GM18505 (cell line): ENCODE results near the gene PFKL.

Source experiments
- ATAC-seq: cut with Tn5 transposase; IDR thresholded peaks from one replicate; pipeline ENCODE4 v1.9.1; 2021; ENCODE audit not compliant: unreplicated experiment
- POLR2A ChIP-seq: IDR thresholded peaks from 4 replicates; pipeline ENCODE4 v1.6.1; 2011; ENCODE audit warnings: borderline replicate concordance; ENCODE audit not compliant: insufficient read depth, insufficient read length; ENCODE audit errors: extremely low read depth

Gene PFKL

GRCh38 chr21:44317241-44317782 lies 17.5 kb downstream of the PFKL start:
- ATAC-seq: no peak
- TF ChIP-seq POLR2A: no peak

DNA sequence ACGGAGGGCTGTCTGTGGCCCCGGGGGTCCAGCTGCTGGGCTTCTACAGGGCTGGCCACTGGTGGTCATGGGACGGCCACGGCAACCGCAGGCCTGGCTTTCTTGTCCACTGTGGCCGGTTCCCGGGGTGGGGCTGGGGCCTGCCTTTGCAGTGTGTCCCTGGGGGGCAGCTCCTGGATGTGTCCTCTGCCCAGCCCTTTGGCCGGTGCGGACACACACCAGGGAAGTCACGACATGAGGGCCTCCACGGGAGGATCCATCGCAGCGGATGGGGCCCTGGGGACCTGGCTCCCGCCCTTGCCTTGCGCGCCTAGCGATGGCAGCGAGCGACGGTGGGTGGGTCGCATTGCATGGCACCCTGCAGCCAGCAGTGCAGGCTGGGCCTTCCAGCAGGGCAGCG lies 18.0 kb downstream of the PFKL start:
- no peak for ATAC-seq
- no peak for TF ChIP-seq POLR2A

GRCh38 chr21:44318489-44319285 lies 18.8 kb downstream of the PFKL start:
- no peak for ATAC-seq
- no peak for TF ChIP-seq POLR2A

GRCh38 chr21:44319407-44320065 lies 19.7 kb downstream of the PFKL start:
- no peak for TF ChIP-seq POLR2A
- ATAC-seq: no peak

- no peak for ATAC-seq
- TF ChIP-seq POLR2A: no peak
Observed at GRCh38 chr21:44320847-44321246, 21.0 kb downstream of the PFKL start.

DNA sequence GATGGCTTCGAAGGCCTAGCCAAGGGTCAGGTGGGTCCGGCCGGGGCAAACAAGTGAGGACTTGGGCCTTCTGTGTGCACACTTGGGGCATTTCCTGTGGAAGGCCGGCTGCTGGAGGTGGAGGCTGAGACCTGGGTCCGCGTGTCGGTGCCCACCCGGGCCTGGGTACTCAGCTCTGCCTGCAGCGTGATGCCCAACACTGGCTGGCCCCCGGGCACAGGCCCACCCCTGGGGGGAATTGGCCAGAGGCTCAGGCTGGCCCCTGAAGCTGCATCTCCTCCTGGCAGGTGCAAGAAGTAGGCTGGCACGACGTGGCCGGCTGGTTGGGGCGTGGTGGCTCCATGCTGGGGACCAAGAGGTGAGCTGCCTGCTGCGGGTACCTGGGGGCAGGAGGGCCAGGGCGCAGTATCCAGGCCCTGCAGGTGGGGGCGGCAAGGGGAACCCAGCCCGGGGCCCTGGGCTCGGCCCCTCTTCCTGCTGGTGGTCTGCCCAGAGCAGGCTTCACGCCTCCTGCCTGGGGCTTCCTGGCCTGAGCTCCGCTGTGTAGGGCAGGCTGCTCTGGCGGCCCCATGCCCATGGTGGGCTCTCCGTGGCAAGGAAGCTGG lies 22.1 kb downstream of the PFKL start:
- no peak for ATAC-seq
- TF ChIP-seq POLR2A: no peak

- ATAC-seq: no peak
- no peak for TF ChIP-seq POLR2A
Observed at GRCh38 chr21:44322621-44323325, 22.9 kb downstream of the PFKL start.

DNA sequence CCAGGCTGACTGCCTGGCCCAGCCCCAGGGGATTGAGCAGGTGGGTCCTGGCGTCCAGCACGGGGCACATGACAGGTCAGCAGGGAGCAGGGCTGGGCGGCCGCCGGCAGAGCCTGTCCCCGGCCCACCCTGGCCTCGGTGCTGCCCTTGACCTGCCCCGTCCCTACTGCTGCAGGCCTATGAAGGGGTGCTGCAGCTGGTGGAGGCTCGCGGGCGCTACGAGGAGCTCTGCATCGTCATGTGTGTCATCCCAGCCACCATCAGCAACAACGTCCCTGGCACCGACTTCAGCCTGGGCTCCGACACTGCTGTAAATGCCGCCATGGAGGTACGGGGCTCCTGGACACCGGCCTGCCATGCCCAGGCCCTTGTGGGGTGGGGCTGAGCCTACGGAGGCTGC lies 23.7 kb downstream of the PFKL start:
- ATAC-seq: no peak
- TF ChIP-seq POLR2A: no peak

DNA sequence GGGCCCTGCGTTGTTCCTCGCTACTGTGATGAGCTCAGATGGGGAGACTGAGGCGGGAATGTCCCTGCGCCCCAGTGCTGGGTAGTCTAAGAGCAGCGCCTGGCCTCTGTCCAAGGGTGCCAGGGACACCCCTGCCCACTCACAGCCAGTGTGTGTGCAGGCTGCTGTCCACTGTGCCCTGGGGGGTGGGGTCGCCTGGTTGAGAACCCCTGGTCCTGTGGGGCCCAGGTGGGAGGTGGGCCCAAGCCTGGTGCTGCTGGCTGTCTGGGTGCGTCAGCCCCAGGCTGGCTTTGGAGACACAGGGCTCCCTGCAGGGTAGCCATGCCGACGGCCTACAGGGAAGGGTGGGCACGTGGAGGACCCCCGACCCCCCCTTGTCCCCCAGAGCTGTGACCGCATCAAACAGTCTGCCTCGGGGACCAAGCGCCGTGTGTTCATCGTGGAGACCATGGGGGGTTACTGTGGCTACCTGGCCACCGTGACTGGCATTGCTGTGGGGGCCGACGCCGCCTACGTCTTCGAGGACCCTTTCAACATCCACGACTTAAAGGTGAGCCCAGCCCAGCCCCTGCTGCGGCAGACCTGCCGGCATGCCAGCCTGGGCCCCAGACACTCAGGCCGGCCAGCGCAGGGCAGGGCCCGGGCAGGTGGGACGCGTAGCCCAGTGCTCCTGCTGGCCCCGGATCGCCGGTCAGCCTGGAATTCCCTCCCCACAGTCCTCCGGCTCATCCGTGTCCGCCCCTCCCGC lies 24.4 kb downstream of the PFKL start:
- no peak for TF ChIP-seq POLR2A
- no peak for ATAC-seq

DNA sequence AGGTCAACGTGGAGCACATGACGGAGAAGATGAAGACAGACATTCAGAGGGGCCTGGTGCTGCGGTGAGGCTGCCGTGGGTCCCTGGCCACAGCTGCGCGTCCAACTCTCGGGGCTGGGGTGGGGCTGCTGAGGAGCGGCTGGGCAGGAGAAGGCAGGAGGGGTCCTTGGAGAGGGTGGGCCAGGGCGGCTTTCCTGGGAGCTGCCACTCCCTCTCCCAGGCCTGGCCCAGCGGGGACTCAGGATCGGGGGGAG lies 24.9 kb downstream of the PFKL start:
- no peak for TF ChIP-seq POLR2A
- ATAC-seq: no peak

- no peak for TF ChIP-seq POLR2A
Observed at GRCh38 chr21:44325386-44326271, 25.8 kb downstream of the PFKL start.

GRCh38 chr21:44326272-44326647 lies 26.4 kb downstream of the PFKL start:
- TF ChIP-seq POLR2A: no peak
- ATAC-seq: no peak

More at GRCh38 chr21:44325386-44326271, 25.8 kb downstream of the PFKL start:
- ATAC-seq: no peak
